GM18858 (cell line): ENCODE measurements around the gene AAR2.

Experiments
- ATAC-seq: cut with Tn5 transposase; IDR thresholded peaks from one replicate; pipeline ENCODE4 v1.9.1; 2021; ENCODE audit not compliant: unreplicated experiment

The AAR2 gene

DNA sequence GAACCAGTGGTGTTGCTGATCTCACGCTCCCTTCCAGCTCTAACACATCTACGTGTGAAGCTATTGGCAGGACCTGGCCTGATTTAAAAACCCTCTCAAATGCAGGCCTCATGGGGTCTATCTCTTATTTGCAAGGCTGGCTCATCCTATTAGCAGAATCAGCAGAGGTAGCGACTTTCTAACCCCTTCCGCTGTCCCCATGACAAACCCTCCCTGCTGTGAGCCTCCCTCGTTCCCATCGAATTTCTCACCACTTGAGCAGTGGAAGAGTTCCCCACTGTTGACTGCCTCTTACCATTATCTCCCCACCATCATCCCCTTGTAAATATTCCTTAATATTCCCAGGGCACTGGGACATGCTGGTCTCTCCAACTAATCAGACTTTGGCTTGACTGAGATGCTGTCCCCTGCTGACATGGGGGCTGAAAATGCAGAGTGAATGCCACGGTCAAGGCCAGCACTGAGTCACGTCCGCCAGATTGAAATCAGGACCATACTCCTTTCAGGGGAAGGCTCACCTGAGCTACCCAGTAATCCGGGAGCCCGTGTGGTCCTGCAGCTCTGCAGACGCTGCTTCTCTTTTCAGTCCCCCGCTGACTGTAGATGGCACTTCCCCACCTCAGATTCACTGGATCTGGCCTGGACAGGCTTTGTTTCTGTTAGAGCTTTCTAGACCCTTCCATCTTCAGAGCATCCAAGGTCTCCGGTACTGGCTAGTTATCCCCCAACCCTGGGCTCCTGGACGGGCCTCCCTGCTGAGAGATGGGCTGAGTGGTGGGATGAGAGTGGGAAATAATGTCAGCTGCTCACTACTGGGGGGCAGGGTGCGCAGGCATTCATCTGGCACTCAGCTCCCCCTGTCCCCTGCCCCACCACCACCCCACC is 23.1 kb downstream of the AAR2 start:
- ATAC-seq: no peak

DNA sequence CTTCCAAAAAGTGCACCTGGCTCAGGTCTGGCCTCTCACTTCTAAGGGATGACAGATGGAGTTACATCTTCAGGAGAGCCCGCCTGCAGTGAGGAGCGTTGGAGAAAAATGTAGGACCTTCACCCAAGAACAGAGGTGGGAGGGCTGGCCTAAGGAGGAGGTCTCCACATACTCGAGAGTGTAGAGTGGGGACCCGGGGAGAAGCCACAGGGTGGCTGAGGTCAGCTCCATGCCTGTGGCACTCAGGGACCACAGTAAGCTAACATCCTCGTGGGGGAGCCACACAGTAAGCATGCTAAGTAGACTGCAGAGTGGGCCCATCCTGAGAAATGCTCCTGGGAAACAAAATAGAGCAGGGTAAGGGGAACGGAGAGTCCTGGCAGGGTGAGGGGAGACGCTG is 24.0 kb downstream of the AAR2 start:
- no peak for ATAC-seq

DNA sequence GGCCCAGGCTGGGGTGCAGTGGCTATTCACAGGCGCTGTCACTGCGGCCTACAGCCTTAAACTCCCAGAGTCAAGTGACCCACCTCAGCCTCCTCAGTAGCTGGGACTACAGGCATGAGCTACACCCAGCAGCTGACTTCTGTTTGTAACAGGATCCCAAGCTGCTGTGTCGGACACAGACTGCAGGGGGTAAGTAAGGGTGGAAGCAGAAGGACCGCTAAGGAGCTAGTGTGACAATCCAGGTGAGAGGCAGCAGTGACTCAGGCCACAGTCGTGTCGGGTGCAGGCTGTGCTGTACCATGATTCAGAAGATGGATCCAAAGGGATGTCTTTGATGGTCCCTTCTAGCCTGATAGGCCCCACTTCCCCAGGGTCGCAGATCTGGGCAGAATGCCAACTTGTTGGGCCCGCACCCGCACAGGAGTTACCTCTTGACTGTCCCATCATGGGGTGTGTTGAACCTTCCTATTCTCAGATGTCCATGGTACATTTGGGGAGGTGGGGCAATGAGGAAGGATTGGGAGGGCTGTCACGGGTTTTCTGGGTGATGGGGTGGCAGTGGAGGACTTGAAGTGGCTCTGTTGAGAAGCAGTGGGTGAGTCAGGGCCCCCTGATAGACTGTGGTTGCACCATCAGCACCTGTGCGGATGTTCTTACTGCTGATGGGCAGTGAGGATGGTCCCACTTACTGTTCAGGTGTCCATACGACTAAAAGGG is 25.3 kb downstream of the AAR2 start:
- no peak for ATAC-seq

DNA sequence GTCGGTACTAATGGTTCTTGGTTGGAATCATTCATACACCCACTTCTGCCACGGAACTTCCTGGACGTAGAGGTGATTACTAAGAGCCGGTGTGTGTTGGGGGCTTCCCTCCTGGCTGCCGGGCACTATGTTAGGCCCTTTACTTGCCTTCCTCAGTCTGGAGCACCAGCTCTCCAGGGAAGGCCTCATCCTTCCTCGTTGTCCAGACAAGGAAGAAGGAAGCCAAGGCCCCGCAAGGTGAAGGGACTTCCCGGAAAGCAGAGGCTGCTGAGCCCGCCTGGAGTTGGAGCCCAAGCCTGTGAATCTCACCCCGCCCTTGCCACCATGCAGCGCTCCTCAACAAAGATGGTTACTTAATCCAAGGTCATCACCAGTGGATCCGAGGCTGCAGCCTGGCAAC is 26.2 kb downstream of the AAR2 start:
- no peak for ATAC-seq

DNA sequence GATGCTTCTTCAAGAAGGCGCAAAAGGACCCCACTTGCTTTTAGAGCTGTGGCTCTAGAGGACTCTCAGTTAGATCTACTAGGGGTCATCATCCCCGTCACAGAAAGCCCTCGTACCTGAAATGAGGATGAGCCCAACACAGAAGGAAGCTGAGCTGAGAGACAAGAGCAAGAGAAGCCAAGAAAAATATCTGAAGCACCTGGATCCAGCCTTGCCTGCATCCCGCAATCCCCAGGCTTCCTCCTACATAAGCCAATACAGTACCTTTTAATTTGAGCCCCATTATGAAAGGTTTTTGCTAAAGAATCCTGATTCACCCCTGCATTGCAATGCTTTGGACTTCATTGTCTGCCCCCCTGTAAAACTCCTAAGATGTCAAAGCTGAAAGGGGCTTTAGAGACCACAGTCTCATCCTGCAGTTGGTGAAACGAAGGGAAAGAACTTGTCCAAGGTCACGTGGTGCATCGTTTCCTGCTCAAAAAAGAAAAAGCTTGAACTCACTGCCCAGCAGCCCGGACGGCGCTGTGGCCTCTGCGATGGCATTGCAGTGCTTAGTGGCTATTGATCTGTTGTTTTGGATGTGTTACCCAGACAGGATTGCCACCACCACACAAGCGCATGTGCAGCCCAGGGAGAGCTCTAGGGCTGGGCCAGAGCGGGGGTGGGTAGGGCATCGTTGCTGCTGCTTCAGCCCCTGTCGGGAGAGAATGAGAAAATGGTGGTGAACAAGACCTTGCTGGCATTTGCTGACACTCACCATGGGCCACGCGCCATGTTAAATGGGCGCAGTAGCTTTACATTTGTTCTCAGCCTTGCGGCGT is 28.4 kb downstream of the AAR2 start:
- no peak for ATAC-seq

DNA sequence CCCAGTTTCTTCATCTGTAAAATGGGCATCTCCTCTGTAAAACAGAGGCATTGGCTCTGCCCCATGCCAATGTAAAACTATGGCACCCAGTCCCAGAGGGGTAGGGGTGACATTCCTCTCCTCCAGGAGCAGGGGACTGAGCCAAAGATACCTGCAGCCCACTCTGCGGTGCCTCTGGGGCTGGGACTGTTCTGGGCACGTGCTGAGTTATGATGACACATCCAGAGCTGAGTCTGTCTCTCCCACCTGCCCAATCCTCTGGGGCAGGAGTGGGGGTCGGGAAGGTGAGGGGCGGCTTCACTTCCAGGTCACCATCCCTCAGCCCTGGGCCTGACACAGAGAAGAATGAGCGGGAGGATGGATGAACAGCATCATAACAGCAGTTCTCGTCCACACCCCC is 29.9 kb downstream of the AAR2 start:
- ATAC-seq: no peak

DNA sequence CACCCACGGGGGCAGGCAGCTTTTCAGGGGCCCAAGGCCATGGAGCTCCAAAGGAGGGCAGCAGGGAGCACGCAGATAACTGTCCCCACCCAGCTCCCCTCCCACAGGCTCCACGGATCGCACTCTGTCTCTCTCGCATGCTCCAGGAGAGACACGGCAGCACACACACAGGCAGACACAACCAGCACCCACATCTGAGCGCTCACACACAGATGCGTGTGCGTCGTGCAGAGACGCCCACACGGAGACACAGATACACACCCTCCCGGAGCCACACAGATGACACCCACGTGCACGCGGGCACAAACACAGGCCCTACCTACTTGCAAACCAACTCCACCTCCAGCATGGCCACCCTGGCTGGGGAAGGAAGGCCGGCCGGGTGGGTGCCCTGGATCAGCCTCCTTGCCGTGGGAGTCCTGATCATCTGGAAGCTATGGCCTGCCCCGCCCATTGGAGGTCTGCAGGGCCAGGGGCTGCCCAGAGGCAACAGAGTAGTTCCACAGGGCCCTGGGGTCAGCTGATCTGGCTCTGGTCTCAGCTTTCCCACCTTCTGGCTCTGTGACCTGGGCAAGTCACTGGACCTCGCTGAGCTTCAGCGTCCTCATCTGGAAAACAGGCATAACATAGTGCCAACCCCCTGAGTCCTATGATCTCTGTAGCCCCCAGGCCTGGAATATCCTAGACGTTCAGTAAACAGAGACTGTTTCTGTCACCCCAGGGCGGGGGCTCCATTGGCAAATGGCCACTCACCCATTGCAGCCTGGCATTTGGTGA is 31.5 kb downstream of the AAR2 start:
- no peak for ATAC-seq

DNA sequence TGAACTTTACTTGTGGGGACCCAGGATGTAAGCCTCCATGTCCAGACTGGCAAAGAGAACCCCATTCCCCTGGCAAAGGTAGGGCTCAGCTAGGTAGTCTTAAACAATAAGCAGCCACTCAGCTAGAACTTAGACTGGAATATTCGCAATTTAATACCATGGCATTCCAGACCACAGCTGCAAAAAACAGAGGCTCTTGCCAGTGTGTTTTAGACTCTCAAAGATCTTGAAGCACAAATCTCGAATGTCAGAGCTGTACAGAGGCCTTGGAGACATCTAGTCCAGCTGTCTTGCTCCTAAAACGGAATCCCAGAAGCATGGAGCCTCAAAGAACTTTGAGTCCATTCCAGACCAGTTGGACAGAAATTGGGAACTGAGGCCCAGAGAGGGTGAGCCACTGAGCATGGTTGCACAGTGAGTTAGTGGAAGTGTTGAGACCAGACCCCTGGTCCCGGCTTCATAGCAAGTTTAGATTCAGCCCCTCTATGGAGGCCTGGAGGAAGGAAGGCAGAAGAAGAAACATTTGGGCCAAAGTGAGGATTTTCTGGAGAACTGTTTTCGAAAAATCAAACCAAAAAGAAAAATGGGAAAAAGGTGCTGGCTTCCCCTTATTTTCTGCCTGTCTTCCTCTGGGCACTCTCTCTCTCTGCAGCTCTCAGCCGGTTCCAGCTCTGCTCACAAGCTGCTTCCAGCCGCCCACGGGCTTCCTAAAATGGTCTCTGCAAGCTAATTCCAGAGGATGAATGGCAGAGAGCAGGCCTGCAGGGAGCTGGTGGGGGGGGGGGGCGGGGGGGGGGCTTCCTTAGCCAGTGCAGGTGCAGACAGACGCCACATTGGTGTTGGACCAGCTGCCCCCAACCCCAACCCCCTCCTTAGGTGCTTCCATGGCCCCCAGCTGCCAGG is 32.4 kb downstream of the AAR2 start:
- ATAC-seq: no peak

DNA sequence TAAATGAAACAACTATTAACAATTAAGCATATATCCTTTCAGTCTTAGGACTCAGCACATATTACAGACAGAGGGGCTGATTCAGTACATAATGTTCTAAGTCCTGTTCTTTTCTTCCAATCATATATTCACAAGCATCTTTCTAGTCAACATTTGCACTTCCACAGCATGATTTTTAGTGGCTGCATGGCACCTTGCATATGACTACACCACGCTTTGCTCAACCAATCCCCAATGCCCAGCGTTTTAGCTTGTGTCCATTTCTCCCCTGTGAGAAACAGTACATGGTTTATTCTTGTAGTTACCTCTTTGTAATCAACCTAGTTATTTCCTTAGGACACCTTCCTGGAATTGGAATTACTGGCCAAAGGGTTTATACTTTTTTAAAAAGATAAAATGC is 33.2 kb downstream of the AAR2 start:
- no peak for ATAC-seq

DNA sequence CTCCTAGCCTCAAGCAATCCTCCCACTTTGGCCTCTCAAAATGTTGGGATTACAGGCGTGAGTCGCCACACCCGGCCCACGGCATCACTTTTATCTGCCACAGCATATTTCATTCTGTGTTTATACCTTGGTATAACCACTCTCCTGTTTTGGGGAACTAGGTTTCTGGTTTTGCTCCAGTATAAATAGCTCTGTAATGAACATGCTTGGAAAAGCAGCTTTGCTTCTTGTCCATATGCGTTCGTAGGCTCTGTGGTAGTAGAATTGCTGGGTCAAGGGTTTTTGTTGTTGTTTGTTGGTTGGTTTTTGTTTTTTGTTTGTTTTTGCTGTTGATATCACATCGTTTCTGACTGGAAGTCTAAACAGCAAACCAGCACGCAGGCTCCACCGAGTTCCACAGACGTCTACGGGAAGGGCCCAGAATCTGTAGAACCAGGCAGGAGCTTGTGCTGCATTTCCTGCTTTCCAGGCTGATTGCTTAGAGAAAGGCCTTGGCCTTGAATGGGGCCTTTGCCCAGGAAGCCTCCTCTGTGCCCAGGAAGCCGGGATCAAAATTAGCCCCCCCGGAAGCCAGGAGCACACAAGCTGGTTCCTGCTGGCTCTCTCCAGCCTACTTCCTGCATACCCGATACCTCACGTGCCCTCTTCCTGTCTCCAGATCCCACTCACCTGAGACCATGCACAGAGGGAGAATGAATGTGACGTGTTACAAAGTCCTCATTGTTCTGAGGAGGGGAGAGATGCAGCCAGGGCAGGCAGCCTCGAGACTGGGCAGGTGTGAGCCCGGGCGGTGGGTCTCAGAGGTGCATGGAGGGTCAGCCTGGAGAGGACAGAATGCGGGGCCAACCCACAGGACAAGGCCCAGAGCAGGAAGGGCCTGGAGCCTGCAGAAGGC is 34.7 kb downstream of the AAR2 start:
- ATAC-seq: no peak

DNA sequence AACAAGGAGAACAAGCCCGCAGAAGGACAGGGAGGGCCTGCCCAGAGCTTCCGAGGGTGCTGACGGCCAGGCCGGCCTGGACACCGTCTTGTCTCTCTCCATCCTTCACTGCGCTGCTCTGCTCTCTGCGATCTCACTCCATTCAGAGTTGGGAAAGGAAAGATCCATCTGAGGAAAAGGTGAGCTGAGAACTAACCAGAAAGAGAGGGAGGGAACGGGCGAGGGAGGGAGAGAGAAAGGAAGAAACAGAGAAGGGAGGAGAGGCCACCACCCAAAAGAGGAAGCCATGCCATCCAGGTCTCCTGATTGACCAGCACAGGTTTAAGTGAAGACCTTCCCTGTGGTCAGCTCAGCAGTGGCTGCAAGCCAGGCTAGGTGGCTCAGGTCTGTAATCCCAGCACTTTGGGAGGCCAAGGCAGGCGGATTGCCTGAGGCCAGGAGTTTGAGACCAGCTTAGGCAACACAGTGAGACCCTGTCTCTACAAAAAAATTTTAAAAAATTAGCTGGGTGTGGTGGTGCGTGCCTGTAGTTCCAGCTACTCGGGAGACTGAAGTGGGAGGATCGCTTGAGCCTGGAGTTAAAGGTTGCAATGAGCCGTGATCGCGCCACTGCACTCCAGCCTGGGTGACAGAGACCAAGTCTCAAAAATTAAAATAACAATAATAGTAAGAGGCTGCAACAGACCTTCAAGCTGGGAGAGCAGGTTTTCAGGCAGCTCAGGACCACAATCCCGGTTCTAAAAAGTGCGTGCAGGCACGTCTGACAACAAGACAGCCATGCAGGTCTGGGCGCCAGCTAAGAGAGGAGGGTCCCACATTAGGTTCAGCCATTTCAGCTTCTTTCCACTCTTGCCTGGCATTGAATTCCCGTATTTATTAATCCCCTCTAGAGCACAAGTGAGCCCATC is 35.6 kb downstream of the AAR2 start:
- no peak for ATAC-seq

DNA sequence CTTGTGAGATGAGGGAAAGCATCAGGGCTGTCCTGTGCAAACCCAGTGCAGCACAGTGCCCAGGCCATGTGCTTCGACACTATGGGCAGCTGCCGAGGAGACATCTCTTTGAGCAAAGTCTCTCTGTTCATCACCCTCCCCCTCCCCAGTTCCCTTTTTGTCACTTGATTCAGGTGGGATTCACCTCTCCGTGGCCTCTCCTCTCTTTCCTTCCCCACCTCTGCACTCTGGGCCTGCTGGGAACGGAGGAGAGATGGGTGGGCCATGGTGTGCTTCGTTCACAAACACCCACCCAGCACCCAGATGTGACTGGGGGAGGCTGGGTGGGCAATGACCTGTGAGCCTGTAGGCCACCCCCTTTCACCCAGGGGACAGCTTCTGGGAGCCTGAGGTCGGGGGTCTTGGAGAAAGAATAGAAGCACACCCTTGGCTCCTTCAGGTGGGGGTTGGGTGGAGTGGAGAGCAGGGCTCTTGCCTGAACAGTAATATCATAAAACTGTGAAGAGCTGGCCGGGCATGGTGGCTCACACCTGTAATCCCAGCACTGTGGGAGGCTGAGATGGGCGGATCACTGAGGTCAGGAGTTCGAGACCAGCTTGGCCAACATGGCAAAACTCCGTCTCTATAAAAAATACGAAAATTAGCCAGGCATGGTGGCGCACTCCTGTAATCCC is 36.4 kb downstream of the AAR2 start:
- ATAC-seq: no peak

DNA sequence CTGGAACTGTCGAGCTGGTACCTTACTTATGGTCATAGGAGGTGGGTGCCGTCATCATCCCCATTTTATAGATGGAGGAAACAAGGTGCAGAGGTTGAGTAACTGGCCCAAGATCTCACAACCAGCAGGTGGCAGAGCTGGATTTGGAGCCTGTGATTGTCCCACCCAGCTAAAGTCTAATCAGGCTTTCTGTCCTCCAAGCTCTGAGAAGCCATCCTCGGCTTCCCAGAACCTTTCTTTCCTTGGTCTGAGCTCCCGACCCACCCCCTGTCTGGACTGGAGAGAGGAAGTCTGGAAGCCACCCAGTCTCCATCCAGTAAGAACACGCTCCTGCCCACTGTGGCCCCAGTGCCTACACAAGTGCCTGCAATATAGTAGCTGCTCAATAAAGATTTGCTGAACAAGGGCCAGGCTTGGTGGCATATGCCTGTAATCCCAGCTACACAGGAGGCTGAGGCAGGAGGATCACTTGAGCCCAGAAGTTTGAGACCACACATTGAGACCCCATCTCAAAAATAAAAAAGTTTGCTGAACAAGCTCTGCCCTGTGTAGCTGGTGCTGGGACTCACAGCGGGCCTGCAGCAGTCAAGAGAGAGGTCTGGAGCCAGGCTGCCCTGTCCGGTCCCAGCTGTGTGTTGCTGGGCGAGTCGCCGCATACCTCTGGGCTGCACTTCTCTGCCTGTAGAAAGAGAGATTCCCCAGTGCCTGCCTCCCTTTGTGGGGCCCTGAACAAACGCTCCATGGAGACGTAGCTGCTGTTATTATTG is 37.3 kb downstream of the AAR2 start:
- ATAC-seq: no peak

DNA sequence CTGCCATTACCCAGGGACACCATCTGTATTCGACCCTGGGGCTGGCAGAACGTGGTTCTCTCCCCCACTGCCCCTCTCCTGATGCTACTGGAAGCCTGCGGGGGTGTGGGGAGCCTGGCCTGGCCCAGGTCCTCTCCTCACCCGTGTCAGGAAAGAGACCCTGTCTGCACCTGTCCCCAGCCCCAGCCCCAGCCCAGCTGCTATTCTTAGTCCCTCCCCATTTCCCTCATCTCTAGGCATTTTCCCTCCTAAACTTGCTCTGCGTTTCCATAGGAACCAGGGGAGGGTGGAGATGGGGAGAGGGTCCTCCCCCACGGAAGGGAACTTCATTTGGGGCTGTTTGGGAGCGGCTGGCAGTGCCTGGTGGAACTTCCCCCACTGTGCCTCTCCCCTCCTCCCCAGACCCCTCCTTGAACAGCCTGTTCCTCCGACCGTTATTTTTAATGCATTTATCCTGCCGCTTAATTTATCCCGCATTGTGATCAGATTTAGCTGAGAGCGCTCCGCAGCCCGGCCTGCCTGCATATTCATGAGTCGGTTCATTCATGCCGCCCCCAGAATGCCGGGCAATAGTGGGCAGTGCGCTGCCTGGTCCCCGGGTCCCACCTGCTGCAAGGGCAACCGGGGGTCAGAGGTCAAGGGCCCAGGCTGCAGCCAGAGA is 38.0 kb downstream of the AAR2 start:
- no peak for ATAC-seq

DNA sequence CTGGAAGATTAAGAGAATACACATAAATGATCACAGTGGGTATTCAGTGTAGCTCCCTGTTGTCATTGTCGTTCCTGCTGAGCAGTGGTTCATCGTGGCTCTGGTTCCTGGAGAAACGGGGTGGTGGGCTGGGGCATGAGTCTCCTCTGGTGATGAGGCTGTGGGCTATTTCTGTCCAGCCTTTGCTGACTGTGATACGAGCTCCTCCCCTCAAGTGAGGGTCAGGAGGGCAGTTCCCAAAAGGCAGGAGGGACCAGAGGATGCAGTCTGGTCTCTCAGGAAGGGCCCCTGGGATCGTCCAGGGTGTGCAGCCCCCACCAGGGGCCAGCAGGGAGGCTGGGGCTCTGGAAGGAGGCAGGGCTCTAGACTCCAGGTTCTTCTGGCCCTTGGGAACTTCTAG is 38.7 kb downstream of the AAR2 start:
- no peak for ATAC-seq
